Smooth muscle cell (in vitro differentiated cells): ENCODE results near the gene HHLA2. TPM values are rescaled to one million over a fixed set of nuclear protein-coding genes. Genes with fewer than 3 reads are reported as not detected.

Source experiments
- DNase-seq: peaks from one replicate; lab custom pipeline; 2025; ENCODE audit not compliant: unreplicated experiment; lab: John Stamatoyannopoulos, UW
- H2AFZ ChIP-seq: fragments of 200-600 bp; sonication (generic); 2 replicates; pipeline ENCODE4 v1.6.0; 2016; ENCODE audit warnings: antibody characterized with exemption, low read depth, mild to moderate bottlenecking
- H3F3A ChIP-seq: fragments of 200-600 bp; sonication (generic); 2 replicates; pipeline ENCODE4 v1.6.0; 2017; ENCODE audit warnings: antibody characterized with exemption, low read depth
- H3K27ac ChIP-seq: fragments of 200-600 bp; sonication (generic); 2 replicates; pipeline ENCODE4 v1.5.1; 2016; ENCODE audit warnings: low read depth, mild to moderate bottlenecking
- H3K27me3 ChIP-seq: fragments of 200-600 bp; sonication (generic); 2 replicates; pipeline ENCODE4 v1.6.1; 2016; ENCODE audit warnings: low read depth, mild to moderate bottlenecking
- H3K36me3 ChIP-seq: fragments of 200-600 bp; sonication (generic); 2 replicates; pipeline ENCODE4 v1.5.1; 2016; ENCODE audit warnings: low read depth
- H3K4me1 ChIP-seq: fragments of 200-600 bp; sonication (generic); 2 replicates; pipeline ENCODE4 v1.5.1; 2016; ENCODE audit warnings: low read depth
- H3K4me2 ChIP-seq: fragments of 200-600 bp; sonication (generic); 2 replicates; pipeline ENCODE4 v1.6.0; 2016; ENCODE audit warnings: mild to moderate bottlenecking
- H3K4me3 ChIP-seq: fragments of 200-600 bp; sonication (generic); 2 replicates; pipeline ENCODE4 v1.5.1; 2016; ENCODE audit warnings: mild to moderate bottlenecking
- H3K79me2 ChIP-seq: fragments of 200-600 bp; sonication (generic); 2 replicates; pipeline ENCODE4 v1.6.0; 2016; ENCODE audit warnings: low read depth, mild to moderate bottlenecking
- H3K9ac ChIP-seq: fragments of 200-600 bp; sonication (generic); 2 replicates; pipeline ENCODE4 v1.6.0; 2016; ENCODE audit warnings: low read depth
- H3K9me3 ChIP-seq: fragments of 200-600 bp; sonication (generic); replicated peaks from 2 replicates; pipeline ENCODE4 v1.5.1; 2016; ENCODE audit warnings: low read depth
- H4K20me1 ChIP-seq: fragments of 200-600 bp; sonication (generic); 2 replicates; pipeline ENCODE4 v1.6.0; 2016; ENCODE audit warnings: low read depth
- CTCF ChIP-seq: fragments of 200-600 bp; sonication (generic); IDR thresholded peaks from 2 replicates; pipeline ENCODE4 v1.5.1; 2017; ENCODE audit warnings: borderline replicate concordance, mild to moderate bottlenecking, antibody characterized with exemption; ENCODE audit not compliant: insufficient read depth, poor library complexity, severe bottlenecking
- WGBS: methylation state at CpG from one replicate; pipeline ENCODE4 v1.1.7; 2016; ENCODE audit warnings: low lambda C conversion rate; 5-methylcytosine and 5-hydroxymethylcytosine counted together
- polyA plus RNA-seq: library from polyadenylated mRNA; unstranded; fragments of >200 nt; fragmentation: Nextera tagmentation; extraction: Ambion mirVana; gene quantifications from 2 replicates; pipeline ENCODE4 v1.2.1, GENCODE V29; 2016
- total RNA-seq: library from RNA; depleted of rRNA; stranded (reverse); fragments of >200 nt; gene quantifications from 2 replicates; pipeline ENCODE4 v1.2.3, GENCODE V29; 2014

The HHLA2 gene
- total and polyA plus RNA-seq, 2 experiments from 2014 or later: not detected

DNA sequence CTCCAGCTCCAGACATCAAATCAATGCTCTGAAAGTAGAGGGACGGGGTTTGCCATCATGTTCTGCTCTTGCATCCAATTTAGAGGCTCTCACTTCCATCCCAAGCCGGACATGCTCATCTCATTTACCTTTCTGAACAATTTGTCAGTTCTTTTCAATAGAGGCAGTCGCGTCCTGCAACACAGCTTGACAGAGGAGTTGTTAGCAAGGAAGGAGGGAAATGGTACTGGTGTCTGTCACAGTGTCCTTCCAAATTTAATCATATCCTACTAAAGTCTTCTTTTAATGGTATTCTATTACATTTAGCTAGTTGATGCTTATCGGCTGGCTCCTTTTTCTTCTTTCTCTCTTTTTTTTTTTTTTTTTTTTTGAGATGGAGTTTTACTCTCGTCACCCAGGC is 45.6 kb downstream of the HHLA2 start:
- Histone ChIP-seq H3K4me1 (peaks cover 10% of the 10 kb centered on the region), H3K9ac (no peak overlapping the region), H4K20me1 (no peaks in the 10 kb centered on the region), H2AFZ (no peak overlapping the region), H3F3A (no peaks in the 10 kb centered on the region), H3K27ac (no peak overlapping the region), H3K4me2 (no peak overlapping the region), H3K9me3 (no peaks in the 10 kb centered on the region), H3K27me3 (no peaks in the 10 kb centered on the region), H3K4me3 (no peak overlapping the region), H3K36me3 (no peaks in the 10 kb centered on the region), H3K79me2 (no peaks in the 10 kb centered on the region)
- 75% methylated on average over 6 of the region's 6 CpGs for WGBS
- no peak for TF ChIP-seq CTCF
- DNase-seq: no peak

- DNase-seq: no peak
Measured at GRCh38 chr3:108342837-108343486, 46.6 kb downstream of the HHLA2 start.

DNA sequence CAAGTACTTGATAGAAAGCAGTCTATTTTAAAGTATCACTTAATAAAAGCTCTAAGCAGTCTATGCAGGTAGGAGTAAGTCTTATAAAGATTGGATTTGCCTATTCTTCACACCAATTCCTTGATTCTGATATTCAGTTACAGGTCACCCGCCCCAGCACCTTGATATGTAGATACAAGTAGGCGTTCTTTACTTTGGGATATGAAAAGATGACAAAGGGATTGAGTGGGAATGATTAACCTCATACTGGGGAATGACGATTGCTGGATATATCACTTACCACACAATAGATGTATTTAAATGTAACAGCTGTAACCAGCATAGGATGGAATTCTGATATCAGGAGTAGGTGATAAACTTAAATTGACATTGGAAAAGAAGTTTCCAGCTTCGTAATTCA is 47.1 kb downstream of the HHLA2 start:
- Histone ChIP-seq H2AFZ (no peak overlapping the region), H3K4me2 (no peak overlapping the region), H3F3A (no peaks in the 10 kb centered on the region), H3K9ac (no peak overlapping the region), H3K36me3 (no peaks in the 10 kb centered on the region), H3K79me2 (no peaks in the 10 kb centered on the region), H3K4me1 (peaks cover 10% of the 10 kb centered on the region), H3K9me3 (no peaks in the 10 kb centered on the region), H4K20me1 (no peaks in the 10 kb centered on the region), H3K27ac (no peak overlapping the region), H3K4me3 (no peak overlapping the region), H3K27me3 (no peaks in the 10 kb centered on the region)
- TF ChIP-seq CTCF: no peak
- 84% methylated on average over 4 of the region's 4 CpGs for WGBS
- DNase-seq: no peak

More at GRCh38 chr3:108342837-108343486, 46.6 kb downstream of the HHLA2 start:
- H3K4me2 ChIP-seq: no peak overlapping the region
- no peaks in the 10 kb centered on the region for H3K9me3 ChIP-seq
- TF ChIP-seq CTCF: no peak
- H3K4me1 ChIP-seq: peaks cover 10% of the 10 kb centered on the region
- H3K27me3 ChIP-seq: no peaks in the 10 kb centered on the region
- WGBS: 61% methylated on average over 4 of the region's 4 CpGs
- no peaks in the 10 kb centered on the region for H4K20me1 ChIP-seq
- H3K4me3 ChIP-seq: no peak overlapping the region
- H3K79me2 ChIP-seq: no peaks in the 10 kb centered on the region
- no peaks in the 10 kb centered on the region for H3K36me3 ChIP-seq
- H3F3A ChIP-seq: no peaks in the 10 kb centered on the region
- H3K9ac ChIP-seq: no peak overlapping the region
- H3K27ac ChIP-seq: no peak overlapping the region
- no peak overlapping the region for H2AFZ ChIP-seq
